NCI-H1105 treated with DMSO at 0.1 percent for 48 hours (cell line): Measurements from ENCODE around the gene IQCK.

Source experiments
- DNase-seq: peaks from one replicate; lab custom pipeline; 2025; lab: John Stamatoyannopoulos, UW

The IQCK gene

DNA sequence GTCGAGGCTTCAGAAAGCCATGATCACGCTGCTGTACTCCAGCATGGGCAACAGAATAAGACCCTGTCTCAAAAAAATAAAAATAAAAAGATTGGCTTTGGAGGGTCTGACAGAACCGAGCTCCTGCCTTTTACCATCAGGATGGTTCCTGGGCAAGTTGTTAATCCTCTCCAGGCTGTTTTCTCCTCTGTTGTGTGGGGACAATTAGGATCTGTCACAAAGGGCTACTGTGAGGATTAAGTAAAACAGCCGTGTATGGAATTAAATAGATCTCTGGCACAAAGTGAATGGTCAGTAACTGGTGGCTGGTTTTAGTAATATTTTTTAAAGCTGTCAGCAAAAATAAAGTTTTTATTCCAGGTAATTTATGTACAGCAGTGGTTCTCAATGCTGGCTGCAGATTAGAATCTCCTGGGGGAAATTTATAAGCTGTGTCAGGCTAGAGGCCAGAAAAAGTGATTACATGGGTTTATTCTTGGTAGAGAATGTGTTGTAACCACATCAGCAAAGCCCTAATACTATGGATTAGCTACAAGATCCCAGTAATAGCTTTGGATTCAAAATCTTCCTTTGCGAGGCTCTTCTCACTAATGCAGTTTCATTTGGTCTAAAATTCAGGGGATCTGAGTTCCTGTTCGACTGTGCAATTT, 119.4 kb downstream of the IQCK start:
- DNase-seq: no peak

- no peak for DNase-seq
These were observed 120.1 kb downstream of the IQCK start for GRCh38 chr16:19837984-19838707.

- peak; percentile 6 for DNase-seq
These were observed 122.5 kb downstream of the IQCK start for GRCh38 chr16:19840524-19841110.

DNA sequence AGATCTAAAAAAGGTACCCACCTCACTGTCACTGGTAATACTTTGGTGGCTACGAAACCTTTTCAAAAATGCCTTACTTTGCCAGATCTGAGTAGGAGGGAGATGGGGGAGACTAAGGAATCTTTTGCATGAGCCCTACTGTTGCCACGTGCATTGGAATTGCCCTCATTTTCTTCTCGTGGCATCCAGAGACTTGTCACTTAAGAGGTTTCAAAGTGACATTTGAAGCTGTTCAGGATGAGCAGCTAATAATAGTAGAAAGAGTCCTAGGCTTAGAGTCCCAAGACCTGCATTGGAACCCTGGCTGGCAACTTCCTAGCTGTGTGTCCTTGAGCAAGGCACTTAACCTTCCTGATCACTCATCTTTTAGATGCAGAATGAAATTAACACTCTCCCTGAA, 123.1 kb downstream of the IQCK start:
- DNase-seq: no peak

DNA sequence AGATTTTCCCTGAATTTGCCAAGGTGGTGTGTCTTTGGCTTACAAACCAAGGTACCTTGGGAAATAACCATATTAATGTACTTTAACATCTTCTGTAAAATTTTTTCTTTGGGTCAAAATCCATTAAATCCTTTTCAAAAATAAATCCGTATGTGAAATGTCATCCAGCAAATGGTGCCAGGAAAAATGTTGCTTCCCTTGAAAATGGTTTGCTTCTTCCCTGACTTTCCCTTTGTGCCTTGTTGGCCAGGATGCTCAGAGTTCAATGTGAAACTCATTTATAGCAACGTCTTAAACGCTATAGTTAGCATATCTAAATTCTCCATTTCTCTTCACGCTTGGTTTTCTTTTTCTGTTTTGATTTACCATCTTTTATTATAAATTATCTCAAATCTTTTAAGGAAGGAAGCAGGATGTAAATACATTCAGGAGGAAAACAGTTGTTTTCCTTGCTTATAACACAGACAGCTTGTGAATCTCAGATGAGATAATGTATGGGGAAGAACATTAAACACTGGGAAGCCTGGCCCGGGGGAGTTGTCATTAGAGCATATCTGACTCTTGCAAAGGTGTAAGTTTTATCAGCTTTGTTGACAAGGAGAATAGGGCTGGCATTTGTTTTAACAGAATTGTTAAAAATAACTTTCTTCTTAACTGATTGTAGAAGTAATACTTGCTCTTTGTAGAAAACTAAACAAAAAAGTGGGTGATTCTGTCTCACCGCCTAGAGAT, 124.5 kb downstream of the IQCK start:
- no peak for DNase-seq

GRCh38 chr16:19843371-19843770, 125.3 kb downstream of the IQCK start:
- DNase-seq: no peak

GRCh38 chr16:19844945-19845641, 127.0 kb downstream of the IQCK start:
- DNase-seq: no peak

DNA sequence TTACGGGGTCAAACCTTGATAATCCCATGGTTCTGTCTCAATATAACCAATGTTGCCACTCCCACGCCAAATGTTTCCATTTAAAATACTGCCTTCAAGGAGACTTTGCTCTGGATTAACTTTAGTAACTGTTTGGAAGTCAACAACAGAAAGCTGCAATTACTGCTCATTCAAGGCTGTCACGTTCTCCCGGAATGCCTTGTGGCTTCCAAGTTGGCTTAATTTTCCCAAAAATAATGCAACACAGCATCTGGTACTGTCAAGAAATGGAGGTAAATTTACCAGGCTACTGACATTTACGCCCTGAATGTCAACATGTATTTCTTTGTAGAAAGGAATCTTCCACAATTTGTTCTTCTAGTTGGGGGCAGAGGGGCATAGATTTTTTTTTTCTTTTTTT, 128.4 kb downstream of the IQCK start:
- no peak for DNase-seq

DNA sequence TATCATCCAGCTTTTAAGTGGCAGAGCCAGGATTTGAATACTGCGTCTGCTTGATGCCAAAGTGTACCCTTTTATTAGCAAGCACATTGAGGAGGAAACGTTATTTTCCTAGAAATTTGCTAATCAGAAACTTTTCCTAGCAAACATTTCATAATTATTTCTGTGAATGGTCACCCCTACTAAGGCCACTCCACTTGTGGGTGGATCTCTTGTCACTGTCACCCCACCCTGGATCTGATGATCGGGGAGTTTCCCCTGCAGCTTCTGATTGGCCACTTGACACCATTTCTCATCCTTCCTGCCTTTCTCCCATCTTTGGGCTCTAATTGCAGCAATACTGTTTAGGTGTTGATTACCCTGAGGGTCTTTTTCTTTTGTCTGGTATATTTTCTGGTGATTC, 130.7 kb downstream of the IQCK start:
- DNase-seq: no peak

GRCh38 chr16:19850131-19850817, 132.2 kb downstream of the IQCK start:
- DNase-seq: no peak

DNA sequence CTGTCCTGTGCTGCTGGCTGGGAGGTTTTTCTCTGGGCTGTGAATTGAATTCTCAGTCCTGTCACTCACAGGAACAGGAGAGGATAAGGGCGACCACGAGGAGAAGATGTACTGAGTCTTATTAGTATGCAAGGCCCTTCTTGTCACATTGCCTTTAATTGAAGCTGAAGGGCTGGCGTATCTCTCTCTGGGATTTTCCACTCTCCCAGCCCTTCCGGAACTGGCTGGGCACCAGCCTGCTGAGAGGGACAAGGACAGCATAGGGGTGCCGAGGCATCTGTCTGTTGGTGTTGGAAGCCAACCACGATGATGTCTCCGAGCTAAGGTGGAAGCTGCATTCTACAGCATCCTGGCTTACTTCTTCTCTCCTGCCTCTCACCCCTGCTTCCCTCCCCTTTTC, 133.4 kb downstream of the IQCK start:
- no peak for DNase-seq

- DNase-seq: no peak
These were observed 135.2 kb downstream of the IQCK start for GRCh38 chr16:19853132-19853741.

- DNase-seq: no peak
These were observed 135.9 kb downstream of the IQCK start for GRCh38 chr16:19853742-19854542.

- DNase-seq: no peak
These were observed 136.4 kb downstream of the IQCK start for GRCh38 chr16:19854543-19854876.

GRCh38 chr16:19856120-19856519, 138.0 kb downstream of the IQCK start:
- no peak for DNase-seq

DNA sequence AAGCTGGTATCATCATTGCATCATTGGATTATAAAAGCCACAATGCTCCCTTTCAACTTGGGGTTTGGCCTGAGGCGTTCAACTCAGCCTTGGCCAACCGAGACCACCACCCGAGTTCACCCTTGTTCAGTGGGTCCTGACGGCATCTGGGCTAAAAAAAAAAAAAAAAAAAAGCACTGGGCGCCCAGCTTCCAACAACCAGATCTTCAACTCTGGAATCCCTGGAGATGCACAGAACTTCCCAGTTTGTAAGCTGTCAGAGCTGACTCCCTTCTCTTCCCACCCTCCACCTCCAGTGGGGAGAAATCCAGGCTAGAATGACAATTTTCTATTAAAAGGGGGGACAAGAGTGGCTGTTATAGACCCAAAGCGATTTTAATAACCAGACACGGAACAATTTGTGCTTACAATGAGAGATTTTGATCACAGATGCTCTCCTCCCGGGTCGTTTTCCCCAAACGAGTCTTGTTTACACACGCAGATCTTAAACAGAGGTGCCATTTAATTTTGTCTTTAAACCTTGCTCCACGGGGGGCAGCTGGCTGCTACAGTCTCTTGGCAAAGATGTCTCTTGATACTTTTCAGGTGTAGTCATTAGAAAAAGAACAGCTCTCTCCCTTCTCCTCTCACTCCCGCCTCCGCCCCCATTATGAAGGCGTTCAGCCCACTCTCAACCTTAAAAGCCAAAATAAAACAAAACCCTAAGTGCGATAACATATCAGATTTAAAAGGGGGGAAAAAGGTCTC, 139.7 kb downstream of the IQCK start:
- peak; percentile 8 for DNase-seq

GRCh38 chr16:19858340-19859018, 140.4 kb downstream of the IQCK start:
- no peak for DNase-seq

DNA sequence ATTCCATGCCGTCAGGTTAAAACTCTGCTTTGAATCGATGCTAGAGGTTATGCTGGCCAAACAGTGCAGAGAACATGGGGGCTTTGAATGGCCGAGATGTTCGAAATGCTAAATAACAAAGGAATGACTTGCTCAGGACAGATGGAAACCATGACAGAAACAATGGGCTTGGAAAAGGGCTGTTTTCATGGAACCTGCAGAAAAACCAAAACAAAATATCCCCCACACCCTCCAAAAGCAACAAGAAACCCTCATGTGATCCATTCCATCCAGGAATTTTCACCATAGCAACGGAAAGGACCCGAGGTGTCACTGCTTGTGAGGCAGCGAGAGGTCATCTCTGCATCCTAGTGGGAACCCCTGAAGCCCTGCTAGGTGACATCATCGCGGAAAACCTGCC, 141.1 kb downstream of the IQCK start:
- no peak for DNase-seq

DNA sequence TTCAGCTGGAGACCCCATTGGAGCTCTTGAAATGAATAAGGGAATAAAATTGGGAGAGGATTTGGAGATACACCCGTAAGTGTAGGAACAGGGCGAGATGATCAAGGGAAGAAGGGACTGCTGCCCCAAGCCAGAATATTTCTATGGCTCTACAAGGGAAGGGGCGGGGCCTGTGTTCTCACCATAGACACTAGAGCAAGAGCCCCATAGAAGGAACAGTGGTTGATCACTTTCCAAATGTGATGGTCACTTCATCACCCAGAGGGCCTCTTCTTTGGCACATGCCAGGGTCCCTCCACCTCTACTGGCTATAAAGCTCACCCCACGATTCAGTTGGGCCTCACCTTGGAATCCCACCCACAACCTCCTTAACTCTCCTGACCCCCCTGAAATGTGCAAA, 141.5 kb downstream of the IQCK start:
- DNase-seq: no peak
